Dermis microvascular lymphatic vessel endothelial cell (primary cell): ENCODE results near the gene ITIH1. TPM values are rescaled to one million over a fixed set of nuclear protein-coding genes. Genes with fewer than 3 reads are reported as not detected.
"Not testable (repeated sequence)": the region's sequence is repeated elsewhere in the genome, so short reads cannot be mapped to it uniquely, and the experiment has no call there.

Experiments
- DNase-seq, 2 donors: peaks; one replicate each; pipeline versions ENCODE4 v3.0.0 to v3.0.0-alpha.2; 2010; ENCODE audit warnings: low read depth in 2 of 2
- total RNA-seq: library from RNA; depleted of rRNA; stranded (reverse); fragments of >200 nt; gene quantifications from 2 replicates; pipeline ENCODE4 v1.2.1, GENCODE V29; 2014

The ITIH1 gene
- total RNA-seq, 1 donor from 2014 or later: not detected

- DNase-seq: no peak
Observed at GRCh38 chr3:52774901-52775864, 2.2 kb upstream of the ITIH1 start.

DNA sequence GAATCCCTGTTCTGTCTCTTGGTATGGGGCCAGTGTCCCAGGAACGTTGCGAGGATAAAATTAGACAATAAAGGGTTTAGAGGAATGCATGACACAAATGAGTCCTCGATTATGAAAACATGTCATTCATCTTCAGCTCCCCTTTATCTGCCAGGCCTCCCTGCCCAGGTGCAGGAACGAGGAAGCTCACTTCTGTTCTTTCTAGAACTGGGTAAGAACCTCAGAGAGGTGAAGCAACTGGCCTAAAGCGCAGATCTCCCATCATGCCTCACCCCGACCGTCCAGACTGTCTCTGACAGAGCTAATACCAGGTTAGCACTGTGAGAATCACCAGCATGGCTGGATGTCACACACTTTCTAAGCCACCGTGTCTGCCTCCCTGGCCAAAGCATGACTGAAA is 1.5 kb upstream of the ITIH1 start:
- DNase-seq: no peak

- not testable (repeated sequence) for DNase-seq
Observed at GRCh38 chr3:52776486-52776885, 913 bp upstream of the ITIH1 start.

DNA sequence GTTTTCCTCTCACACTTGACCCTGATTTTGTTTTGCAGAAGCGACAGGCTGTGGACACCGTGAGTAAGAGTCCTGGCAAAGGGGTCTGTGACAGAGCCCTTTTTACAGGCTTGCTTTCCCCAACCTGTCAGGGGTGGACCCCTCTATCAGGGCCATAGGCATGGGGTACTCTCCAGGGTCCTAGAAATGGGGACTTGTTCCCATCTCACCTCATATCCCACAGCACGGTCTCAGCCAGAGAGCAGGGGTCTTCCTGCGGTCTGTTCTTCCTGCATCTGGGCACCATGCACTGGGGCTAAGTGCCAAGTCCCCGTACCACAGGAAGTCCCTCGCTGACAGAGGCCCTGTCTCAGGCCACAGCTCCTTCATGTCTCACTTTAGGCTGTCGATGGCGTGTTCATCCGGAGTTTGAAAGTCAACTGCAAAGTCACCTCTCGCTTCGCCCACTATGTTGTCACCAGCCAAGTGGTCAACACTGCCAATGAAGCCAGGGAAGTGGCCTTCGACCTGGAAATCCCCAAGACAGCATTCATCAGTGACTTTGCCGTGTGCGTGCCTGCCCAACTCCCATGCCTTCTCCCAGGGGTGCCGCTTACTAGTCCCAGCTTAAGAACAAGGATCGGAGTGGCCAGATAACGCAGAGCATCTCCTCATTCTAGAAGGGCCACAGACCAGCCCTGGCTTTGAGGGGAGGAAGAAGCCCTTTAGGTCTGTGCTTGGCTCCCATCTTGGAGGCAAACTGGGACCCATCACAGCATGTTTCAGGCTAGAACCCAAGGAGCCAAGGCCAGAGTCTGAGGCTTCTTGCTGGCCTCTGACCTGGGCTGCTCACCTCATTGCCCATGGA is 783 bp downstream of the ITIH1 start:
- DNase-seq: no peak

- DNase-seq: no peak
Observed at GRCh38 chr3:52779011-52779836, 1.8 kb downstream of the ITIH1 start.

DNA sequence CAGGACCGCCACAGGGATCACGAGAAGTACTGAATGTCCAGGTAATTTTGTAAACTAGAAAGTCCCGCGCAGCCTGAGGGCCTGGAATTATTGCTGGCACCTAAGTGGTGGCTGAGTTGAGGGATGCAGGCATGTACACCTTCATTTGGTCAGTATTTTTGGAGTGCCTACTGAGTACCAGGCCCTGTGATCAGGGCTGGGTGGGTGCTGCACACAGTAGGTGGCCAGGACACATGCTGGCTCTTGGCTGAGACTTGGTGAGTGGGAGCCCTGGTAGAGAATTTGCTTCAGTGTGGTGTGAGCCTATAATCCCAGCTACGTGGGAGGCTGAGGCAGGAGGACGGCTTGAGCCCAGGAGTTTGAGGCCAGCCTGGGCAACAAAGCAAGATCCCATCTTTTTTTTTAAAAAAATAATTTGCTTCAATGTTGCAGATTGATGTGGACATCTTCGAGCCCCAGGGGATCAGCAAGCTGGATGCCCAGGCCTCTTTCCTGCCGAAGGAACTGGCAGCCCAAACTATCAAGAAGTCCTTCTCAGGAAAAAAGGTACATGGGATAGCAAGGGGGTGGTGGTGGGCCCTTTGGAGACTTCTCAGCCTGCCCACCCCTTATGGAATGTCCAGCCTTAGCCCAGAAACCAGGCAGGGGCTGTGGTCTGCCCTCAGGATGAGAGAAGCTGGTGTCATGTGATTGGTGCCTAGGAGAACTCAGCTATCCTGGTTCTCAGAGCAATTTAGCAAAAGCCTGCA is 2.6 kb downstream of the ITIH1 start:
- DNase-seq: no peak

DNA sequence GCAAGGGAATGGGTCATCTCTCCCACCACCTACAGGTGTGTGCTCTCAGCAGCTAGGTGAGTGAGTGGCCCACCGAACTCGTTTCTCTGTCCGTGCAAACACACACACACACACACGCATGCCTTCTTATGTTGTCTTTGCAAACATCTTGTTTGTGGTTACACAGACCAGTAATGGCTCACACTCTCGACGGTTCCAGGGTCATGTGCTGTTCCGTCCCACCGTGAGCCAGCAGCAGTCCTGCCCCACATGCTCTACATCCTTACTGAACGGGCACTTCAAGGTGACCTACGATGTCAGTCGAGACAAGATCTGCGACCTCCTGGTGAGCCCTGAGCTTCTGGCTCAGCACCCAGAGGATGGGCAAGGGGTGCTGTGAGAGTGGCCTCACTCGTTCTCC is 4.3 kb downstream of the ITIH1 start:
- no peak for DNase-seq

GRCh38 chr3:52782412-52783210 is 5.2 kb downstream of the ITIH1 start:
- no peak for DNase-seq

DNA sequence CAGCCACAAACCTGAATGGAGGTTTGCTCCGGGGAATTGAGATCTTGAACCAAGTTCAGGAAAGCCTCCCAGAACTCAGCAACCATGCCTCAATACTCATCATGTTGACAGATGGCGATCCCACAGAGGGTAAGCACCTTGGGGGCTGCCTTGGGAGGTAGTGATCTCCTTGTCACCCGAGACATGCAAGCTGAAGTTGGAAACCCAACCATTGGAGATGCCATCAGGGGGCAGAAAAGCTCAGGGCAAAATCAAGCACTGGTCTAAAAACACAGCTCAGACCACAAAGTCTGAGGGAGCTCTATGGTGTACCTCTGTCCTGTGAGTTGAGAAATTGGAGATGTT is 5.8 kb downstream of the ITIH1 start:
- DNase-seq: no peak

DNA sequence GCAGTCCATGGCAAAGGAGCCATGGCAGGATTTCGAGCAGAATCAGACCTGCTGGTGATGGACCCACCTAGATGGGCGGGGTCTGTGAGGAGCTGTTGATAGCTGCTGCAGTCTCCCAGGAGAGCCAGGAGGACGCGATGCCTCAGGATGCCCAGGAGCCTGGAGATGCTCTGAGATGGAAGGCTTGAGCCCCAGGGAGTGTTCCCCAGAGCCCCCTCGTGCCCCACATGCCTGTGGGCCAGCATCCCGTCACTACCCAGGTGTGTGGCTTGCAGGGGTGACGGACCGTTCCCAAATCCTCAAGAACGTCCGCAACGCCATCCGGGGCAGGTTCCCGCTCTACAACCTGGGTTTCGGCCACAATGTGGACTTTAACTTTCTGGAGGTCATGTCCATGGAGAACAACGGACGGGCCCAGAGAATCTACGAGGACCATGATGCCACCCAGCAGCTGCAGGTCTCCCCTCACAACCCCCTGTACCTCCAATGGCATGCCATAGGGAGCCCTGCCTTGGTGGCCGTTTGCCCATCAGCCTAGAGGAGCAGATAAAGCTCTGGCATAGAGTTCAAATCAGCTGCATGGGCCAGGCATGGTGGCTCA is 6.7 kb downstream of the ITIH1 start:
- no peak for DNase-seq

DNA sequence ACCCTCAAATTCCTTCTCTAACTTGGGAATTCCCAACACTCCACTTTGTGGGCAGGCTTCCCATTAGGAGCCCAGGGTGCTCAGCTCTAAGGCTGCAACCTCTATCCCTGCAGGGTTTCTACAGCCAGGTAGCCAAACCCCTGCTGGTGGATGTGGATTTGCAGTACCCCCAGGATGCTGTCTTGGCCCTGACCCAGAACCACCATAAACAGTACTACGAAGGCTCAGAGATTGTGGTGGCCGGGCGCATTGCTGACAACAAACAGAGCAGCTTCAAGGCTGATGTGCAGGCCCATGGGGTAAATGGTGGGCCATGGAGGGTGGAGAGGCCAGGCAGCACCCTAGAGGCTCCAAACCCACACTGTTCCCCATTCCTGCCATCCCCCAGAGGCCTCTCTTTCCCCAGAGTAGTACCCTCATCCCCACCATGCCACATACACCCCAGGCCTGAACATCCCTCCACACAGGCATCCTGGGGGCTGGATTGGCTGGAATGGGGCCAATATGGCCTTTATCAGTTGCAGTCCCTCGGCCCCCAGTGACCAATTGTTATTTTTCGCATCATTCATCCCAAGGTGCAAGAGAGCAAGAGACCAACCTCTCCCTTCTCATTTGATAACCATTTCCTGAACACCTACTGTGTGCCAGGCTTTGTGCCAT is 7.7 kb downstream of the ITIH1 start:
- DNase-seq: no peak

- no peak for DNase-seq
Observed at GRCh38 chr3:52786330-52787215, 9.2 kb downstream of the ITIH1 start.

DNA sequence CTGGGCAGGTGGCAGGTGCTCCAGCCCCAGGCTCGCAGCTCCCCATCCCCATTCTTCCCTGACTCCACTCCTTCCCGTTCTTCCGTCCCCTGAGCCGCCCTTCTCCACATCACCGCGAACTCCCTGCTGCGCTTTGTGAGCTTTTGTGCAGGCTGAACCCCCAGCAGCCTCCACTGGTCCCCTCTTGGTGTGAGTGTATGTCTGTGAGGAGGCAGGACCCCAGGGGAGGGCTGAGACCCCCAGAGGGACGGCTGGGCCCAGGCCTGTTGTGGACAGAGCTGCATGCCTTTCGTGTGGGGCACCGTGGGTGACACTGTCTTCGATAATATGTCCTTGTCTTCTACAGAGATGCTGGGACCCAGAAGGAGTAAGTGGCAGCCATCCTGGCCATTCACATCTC is 9.8 kb downstream of the ITIH1 start:
- no peak for DNase-seq

DNA sequence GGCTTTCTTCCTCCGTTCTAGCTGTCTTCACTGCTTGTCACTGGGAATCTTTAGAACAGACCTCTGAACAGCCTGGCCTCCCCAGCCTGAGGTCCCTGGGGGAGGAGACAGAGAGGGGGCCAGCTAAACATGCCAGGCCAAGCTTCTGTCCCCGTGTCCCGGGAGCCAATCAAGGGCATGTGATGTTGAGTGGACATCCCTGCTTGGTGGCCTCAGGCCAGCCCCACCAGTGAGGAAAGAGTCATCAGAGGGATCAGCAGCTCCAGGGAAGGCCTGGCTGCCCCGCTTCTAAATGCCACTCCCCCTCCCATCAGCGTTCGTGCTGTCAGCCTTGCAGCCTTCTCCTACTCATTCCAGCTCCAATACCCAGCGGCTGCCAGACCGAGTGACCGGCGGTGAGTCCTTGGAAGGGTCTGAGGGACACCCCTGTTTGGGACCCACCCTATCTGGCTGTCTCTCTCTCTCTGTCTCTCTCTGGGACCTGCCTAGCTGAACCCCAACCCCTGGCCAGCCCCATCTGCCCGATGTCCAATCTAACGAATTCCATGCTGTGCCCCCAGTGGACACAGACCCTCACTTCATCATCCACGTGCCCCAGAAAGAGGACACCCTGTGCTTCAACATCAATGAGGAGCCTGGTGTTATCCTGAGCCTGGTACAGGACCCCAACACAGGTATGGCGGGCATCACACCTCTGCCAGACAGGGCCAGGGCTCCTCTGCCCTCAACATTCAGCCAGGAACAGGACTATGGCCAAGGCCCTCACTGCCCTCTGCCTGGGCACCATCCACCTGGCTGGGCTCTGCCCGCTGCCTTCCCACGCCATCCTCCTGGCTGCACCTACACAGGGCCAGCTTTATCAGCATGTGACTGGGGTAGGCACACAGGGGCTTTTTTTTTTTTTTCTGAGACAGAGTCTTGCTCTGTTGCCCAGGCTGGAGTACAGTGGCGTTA is 10.6 kb downstream of the ITIH1 start:
- no peak for DNase-seq

DNA sequence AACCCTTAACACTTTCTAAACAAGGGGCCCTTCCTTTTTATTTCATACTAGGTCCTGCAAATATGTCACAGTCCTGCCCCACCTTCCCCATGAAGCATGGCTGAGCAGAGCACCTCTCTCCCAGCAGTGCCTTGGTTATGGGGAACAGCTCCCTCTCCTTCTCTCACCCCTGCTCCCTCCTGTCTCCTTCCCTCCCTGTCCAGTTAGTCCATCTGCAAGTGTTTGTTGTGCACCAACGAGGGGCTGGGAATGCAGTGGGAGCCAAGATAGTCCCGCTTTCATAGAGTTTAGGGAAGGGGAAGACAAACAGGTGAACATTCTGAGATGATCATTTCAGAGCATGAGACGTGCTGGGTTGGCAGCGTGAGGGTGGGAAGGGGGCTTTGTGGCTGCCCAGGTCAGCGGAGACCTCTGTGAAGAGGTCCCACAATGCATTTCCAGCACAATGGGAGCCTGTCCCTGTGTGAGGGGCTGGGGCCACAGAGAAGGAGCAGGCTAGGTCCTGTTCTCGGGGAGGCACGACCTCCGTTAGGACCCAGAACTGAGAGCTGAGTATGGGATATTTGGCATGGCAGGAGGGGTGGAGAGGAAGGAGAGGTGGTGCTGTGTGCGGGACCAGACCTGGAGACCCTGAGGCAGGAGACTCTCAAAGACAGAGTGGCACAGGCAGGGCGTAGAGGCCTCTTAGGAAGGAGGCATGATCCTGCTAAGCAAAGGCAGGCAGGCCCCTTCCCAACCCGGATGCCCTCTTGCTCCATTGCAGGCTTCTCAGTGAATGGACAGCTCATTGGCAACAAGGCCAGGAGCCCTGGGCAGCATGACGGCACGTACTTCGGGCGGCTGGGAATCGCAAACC is 11.7 kb downstream of the ITIH1 start:
- no peak for DNase-seq

DNA sequence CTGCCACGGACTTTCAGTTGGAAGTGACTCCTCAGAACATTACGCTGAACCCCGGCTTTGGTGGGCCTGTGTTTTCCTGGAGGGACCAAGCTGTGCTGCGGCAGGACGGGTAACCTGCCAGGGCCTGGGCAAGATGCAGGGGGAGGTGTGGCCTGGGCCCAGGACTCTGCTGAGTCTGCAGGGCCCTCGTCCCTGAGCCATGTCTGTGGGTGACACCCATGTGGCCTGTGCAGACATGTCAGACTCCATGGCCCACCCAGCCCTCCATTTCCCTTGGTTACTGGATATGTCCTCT is 12.3 kb downstream of the ITIH1 start:
- DNase-seq: no peak
